DLD1 (cell line): ENCODE results near the gene FAM219B.

Experiments used
- in situ Hi-C: cut with HindIII; loops from 2 replicates; pipeline ENCODE4 v1.10.0; 2017; ENCODE audit warnings: low sequenced_read_pairs

FAM219B gene

DNA sequence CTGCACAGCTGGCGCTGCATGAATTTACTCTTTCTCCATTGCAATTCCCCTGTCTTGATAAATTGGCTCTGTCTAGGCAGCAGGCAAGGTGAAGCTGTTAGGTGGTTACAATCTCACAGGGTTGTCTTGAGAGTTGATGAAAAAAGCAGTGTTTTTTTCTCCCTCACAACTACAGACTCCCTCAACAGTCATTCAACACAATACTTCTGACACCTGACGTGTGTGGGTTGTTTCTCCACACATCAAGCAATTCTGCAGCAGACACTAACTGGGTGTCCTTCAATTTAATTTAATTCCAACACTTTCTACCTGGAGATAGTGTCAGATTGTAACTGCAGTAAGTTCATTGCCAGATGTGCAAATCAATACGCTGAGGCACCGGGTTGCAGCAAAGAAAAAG lies 28.4 kb downstream of the FAM219B start:
- in situ Hi-C loops, result no loop called here

DNA sequence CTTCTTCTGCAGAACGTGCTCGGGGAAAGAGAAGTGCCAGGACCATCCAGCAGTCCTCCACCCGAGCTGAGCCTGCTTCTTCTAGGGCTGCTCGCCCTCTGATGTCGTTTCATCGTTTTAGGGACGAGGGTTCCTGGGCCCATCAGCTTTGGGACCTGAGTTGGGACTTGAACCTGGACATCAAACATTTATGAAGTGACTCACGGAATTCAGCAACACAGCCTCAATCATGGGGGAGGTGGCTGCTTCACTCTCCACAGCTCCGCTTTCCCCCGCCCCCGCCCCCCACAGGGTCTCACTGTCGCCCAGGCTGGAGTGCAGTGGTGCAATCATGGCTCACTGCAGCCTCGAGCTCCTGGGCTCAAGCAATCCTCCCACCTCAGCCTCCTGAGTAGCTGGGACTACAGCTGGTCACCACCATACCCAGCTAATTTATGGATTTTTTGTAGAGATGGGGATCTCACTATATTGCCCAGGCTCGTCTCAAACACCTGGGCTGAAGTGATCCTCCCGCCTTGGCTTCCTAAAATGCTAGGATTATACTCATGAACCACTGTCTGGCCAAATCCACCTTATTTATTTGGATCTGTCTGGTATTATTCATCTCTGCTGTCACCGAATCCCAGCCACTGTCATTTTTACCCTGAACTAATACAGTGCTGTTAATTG lies 32.8 kb downstream of the FAM219B start:
- in situ Hi-C loops, result no loop called here

DNA sequence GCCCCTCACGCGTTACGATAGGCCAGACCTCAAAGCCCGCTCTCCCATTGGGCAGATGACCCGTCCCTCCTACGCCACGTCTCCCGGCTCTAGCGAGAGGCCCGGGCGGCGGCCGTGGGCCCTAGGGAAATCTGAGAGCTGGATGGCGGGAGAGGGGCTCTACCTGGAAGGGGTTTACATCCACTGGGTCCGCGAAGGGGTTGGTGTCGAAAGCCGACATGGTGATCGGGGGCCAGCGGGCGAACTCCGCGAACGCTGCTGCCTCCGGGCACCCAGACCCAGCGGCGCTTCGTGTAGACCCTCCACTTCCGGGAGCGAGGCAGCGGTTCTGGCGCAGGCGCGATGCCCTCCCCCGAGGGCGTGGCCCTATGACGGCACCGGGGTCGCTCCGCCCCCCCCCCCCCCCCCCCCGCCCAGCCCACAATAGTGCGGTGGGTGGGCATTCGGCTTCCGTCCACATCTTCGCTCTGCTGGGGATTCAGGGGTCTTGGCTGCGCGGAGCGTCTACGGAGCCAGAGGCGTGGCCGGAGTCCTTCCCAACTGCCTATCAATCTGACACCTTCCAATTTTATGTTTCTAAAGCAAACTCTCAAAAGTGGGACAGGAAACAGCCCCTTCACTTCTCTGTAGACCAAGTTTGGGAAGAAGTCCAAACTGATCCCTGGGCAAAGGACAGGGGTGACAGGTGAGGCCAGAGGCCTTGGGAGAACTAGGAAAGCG lies 33.5 kb downstream of the FAM219B start, which contains the start of gene SCAMP2:
Gene SCAMP2 (minus strand): TSS at position 330 of the 720 bp plus-strand sequence. CDS start 110 bp downstream, at position 220.
- in situ Hi-C loops, result no loop called here

DNA sequence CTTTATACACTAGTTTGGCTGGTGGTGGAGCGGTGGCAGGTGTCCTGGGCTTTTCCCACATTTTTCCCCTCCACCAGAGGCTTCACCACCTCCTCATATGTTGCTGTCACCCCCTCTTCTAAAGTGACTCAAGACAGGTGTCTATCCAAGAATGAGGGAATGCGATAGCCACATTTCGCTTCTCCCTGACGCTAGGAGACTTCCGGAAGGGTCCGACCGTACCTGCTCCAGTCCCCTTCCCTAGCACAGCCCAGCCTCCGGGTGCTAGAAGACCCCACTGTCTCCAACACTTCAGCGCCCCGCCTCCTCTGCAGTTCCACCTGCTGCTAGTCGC lies 34.0 kb downstream of the FAM219B start:
- in situ Hi-C loops, result no loop called here

DNA sequence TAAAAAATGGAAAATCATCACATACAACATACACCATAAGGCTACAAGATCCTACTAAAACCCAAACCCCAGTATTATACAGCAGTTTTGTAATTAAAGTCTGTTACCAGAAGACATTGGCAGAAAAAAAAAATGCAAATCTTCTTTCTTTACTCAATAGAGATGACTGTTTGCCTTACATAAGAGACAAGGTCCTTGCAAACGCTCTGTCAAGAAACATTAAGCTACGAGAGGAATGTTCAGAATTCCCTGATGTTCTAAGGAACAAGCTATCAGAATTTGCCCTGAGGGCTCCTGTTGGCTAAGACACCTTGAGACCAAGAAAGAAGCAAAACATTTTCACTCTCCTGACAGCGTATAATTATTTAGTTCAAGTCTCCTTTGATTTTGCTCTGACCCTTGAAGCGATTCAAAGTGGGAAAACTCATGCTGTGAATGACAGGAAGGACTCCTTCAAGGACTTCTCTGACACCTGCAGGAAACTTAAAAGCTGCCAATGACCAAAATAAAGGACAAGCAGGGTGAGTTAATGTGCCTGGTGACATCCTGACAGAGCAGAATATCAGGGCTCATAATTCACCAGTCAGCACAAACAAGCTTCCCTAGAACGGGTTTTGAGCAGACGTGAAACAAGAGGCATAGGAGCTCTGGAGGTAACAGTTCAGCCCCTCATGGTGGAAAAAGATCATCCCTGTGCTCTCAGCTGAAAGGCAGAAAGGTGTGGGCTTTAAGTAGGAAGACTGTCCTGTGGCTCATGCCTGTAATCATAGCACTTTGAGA lies 36.0 kb downstream of the FAM219B start:
- in situ Hi-C loops, result no loop called here

DNA sequence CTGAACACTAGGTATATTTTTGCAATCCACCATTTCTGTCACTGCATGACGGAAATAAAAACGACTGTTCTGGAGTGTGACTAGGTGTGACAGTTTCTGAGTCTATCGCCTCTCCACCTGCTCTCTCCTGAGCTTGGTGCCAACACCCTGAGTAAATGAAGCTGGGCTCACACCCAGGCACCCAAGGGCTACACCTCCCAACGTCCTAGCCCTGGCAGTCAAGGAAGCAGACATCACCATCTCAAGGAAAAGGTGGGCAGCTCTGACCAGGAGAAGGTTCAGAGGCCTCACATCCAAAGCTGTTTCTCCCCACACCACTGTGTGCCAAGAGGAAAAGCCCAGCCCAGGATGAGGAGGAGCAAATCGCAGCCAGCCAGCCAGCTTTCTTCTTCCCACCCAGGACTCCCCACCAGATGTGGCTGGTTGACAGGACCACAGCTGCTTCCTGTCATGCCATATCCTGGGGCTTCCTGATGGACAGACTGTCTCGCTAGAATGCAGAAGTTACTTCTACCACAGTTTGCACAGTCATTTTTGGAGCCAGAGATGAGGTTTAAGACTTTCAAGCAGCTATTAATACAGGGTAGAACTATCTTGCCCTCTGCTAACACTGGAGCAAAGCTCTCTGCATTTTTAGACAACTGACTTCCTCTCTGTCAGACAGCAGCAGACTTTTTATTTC lies 36.8 kb downstream of the FAM219B start:
- in situ Hi-C loops, result no loop called here

DNA sequence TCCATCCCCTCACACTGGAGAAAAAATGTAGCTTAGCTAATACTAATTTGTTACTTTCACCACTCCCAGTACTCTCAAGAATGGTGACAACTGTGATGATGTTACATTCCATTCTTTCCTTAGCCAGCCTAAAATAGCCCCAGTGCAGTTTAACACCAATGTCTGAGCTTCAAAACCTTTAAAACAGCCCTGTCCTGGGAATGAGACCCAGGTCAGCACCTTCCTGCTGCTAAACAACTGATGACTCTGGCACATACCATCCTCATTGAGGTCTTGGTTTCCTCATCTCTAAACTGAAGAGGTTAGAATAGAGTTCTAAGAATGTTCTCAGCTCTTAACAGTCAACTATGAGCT lies 37.3 kb downstream of the FAM219B start:
- in situ Hi-C loops, result no loop called here

DNA sequence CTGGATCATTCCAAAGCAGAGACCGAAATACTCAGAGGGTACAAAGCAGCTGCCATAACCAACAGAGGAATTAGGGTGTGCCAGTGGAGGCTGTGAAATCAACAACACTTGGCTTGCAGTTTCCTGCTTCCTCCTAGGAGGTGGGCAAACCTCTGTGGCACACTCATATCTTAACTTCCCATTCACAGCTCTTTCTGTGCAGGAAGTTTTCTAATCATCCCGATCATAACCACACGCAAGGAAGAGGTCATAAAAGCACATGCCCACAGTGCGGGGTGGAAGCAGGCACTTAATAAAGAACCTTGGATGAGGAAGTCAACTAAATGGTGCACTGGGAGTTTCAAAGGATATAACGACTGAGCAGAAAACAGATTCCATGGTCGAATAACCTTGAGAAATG lies 38.6 kb downstream of the FAM219B start:
- in situ Hi-C loops, result no loop called here

DNA sequence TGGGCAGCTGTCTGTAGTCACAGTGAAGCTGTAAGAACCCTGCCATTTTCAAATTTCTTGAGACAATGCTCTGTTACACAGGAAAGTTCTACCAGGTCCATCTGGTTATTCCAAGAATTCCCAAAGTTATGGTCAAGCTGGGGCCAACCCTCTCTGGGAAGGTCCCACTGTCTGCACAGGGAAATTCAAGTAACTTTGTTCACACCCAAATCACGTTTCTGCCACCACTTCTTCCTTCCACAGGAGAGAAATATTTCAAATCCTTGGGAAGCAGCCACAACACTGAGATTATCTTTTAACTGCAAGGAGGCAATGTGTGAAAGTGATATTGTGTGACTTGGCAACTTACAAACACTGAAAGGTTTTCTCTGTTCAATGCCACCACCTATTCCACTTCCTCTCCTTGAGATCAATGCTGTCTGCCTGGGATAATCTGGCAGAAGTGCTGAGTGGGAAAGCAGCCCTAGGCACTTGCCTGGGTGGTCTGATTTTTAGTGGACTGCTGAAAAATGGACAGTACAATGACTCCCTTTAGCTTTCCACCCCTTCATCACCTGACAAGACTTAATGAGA lies 39.1 kb downstream of the FAM219B start:
- in situ Hi-C loops, result no loop called here

DNA sequence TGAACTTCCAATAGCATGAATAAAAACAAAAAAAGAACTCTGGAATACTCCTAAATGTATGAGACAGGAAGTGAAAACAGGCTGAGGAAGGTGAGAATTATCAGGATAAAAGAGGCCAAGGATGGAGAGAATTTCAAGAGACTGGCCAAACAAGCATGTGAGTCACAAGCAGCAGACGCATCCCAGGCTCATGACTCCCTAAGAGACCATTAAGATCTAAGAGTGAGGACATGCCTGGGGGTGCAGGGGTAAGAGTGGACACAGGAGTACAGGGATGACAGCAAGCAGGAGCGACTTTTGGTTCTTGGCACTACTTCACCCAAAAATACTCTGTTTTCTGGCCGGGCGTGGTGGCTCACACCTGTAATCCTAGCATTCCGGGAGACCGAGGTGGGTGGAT lies 40.6 kb downstream of the FAM219B start:
- in situ Hi-C loops, result no loop called here

DNA sequence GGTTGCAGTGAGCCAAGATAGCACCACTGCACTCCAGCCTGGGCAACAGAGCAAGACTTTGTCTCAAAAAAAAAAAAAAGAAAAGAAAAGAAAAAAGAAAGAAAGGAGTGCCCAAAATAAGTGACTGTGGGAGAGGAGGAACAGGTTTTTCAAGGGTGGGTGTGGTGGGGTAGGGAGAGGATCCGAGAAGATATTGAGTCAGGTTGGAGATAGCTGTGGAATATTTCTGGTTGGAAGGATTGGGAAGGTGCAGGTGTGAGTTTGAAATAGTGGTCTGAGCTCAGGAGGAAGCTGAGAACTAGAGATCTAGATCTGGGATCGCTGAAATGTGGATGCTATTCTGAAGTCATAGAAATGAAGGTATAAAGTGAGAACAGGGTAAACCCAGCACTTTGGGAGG lies 41.3 kb downstream of the FAM219B start:
- in situ Hi-C loops, result no loop called here

DNA sequence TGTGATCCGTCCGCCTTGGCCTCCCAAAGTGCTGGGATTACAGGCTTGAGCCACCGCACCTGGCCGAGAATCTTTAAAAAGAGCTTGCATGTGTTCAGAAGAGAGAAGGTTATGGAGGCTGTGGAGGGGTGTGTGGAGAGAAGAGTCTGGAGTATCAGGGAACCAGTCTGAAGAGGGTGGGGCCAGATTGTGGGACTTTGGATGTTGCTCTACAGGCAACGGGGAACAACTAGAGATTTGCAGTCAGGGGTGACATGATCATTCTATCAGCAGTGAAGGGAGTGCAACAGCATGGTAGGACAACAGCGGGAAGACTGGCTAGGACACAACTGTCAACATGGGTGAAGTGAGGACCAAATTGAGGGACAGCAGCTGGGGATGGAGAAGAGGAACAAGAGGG lies 42.4 kb downstream of the FAM219B start:
- in situ Hi-C loops, result no loop called here

DNA sequence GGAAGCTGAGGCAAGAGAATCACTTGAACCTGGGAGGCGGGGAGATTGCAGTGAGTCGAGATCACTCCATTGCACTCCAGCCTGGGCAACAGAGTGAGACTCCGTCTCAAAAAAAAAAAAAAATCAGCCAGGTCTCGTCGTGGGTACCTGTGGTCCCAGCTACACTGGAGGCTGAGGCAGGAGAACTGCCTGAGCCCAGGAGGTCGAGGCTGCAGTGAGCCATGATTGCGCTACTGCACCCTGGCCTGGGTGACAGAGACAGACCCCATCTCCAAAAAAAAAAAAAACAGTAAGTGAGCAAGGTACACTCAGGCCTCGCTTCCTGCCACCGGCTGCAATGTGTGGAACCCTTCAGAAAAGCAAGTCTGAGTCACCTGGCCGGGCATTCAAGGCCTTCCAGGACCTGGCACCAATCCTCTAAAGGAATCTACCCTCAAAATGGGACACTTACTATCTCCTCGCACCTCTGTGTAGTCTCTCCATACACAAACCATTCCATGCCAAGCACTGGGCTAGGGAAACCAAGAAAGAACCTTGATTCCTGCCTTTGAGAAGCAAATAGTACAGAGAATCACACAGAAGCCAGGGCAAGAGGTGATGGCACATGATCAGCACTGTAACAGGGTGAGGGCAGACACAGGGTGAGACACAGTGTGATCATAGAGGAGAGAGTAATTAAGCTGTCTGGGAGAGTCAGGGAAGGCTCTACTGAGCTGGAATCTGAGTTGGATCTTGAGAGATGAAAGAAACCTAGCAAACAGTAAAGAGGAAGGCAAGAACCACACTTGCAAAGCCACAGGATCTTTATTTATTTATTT lies 43.2 kb downstream of the FAM219B start:
- in situ Hi-C loops, result no loop called here

DNA sequence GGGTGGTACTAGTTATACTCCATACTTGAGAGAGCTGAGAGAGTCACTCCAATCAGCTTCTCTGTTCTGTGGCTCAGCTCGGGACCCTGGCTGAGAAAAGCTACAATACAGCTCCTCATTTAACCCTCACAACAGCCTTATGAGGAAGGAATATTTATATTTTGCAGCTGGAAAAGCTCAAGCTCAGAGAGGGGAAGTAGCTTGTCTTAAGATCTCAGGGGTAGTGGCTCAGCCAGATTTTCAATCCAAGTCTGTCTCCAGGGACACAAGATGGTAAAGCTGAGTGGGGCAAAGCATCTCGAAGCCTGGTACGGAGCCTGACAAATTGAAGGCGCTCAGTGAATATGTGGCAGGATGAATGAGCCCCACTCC lies 48.3 kb downstream of the FAM219B start:
- in situ Hi-C loops, result no loop called here

DNA sequence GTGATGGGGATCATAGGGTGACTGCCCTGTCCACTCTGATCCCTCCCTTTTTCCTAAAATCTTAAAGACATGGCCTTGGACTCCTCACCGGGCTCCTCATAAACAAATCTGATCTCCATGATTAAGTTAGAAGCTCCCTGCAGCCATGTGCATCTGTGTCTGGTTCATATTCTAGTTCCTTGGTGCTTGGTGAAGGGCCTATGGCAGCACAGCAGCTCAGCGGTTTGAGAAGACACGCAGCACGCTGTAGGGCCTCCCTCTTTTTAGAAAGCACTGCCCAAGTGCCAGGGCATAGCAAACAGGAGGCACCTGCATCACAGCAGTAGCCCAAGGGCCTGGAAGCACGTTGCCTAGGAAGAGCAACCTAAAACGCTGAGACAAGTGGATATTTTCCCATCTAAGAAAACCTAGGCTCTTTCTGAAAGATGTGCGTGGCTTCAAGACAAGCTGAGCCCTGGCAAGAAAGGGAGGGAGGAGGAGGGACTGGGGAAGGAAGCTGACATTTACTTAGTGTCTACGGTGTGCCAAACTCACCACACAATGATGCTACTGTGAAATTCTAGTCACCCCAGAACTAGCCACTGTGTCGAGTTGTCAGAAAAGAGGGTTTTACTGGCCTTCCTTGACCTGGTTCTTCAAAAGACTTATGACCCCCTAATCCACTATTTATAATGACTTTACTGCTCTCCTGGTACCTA lies 48.8 kb downstream of the FAM219B start:
- in situ Hi-C loops, result no loop called here

DNA sequence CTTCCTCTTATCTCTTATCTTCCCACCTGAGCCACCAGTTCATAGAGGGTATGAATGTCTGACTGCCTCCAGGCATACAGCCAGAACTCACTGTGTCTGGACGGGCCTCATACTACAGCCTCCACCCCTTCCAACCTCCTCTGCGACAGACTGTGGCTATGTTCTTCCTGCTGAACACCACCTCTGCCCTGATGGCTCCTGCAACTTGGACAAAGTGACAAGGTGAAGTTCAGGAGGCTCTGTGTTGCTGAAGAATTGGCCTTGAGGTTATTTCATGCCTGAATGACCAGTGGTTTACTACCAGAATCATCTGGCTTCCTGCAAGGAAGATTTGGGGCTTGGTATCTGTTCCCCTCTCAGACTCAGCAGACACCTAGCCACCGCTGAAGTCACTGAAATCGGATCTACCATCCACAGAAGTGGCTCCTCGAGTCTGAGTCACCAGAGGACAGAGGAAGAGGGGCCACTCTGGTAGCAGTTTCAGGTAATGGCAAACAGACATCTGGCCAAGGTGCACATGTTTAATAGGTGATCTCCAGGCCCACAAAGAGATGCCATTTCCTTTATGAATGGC lies 49.5 kb downstream of the FAM219B start:
- in situ Hi-C loops, result no loop called here

DNA sequence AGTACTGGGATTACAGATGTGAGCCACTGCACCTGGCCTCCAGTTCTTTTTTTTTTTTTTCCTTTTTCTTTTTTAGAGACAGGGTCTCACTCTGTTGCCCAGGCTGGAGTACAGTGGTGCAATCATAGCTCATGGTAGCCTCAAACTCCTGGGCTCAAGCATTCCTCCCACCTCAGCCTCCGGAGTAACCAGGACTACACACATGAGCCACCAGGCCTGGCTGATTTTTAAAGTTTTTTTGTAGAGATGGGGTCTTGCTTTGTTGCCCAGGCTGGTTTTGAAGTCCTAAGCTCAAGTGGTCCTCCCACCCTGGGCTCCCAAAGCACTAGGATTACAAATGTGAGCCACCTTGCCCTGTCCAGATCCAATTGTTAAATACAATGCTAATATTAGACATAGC lies 50.1 kb downstream of the FAM219B start:
- in situ Hi-C loops, result no loop called here

DNA sequence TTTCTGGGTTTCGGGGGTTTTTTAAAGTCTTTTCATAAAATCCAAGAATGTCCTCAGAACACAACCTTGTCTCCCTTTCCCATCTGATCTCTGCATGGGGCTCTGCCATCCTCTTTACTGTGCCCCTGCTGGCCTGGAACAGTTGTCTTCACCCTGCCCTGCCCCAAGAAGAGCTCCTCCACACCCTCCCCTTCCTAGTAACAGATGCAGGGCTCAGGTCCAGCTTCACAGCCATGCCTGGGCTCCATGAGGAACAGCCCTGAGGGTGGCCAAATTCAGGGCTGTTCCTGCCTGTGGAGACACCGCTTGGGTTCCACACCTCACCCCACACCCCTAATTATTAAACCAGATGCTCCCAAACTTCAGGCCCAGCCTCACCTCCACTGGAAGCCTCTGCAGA lies 50.8 kb downstream of the FAM219B start:
- in situ Hi-C loops, result no loop called here

DNA sequence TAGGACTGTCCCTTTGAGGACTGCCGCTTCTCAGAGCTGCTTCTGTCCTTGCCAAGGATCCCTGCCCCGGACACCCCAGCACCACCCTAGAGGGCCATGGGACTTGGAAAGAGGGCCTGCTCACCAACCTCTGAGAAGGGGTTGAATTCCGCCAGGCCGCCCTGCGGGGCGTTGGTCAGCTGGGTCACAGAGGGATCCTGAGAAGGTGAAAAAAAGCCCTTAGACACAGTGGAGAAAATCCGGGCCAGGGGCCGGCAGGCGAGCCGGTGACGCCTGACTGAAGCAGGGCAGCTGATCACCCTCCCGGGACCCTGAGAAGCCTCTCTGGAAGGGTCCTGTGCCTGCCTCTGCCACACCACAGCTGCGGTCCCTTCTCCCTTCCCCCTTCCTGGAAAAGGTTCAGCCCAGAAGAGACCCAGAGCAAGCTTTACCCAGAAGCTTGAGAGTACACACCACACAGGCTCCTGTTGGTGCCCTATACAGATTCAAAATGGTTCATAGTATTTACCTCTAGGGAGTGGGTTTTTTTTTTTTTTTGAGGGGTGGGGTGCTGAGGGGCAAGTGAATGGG lies 52.1 kb downstream of the FAM219B start:
- in situ Hi-C loops, result no loop called here
